ENCODE data around the gene GAS5. TPM values are rescaled to one million over a fixed set of nuclear protein-coding genes. Genes with fewer than 3 reads are reported as not detected.

GAS5 gene
- total and polyA plus RNA-seq, 9 of the 15 experiments (the other 6 are each of a cell fraction or from before 2014, with no cell fraction given), result 565 to 1,860 (median 1,006) TPM

GRCh38 chr1:173867141-173867752 is 542 bp downstream of the GAS5 start (continued):
- no peak for TF ChIP-seq ZNF146 (CRISPR knock-in tag; IDR thresholded peaks at IDR 0.05; ENCODE audit: unreplicated experiment)
- no peak for TF ChIP-seq HNRNPK (IDR thresholded peaks at IDR 0.05; ENCODE audit: low read depth, low read length, poor library complexity, severe bottlenecking)
- TF ChIP-seq BRCA1 (IDR thresholded peaks at IDR 0.05), result no peak
- TF ChIP-seq BRCA1 (CRISPR knock-in tag; IDR thresholded peaks at IDR 0.05), result peak; percentile 83; the same call in 1 of the 2 replicates
- TF ChIP-seq SRSF3 (IDR thresholded peaks at IDR 0.05; ENCODE audit: insufficient read depth, low read length), result 0 out of 2 replicates have a peak, but pooled peaks have one; percentile 48
- no peak; the same call in 1 of the 2 replicates for TF ChIP-seq ZNF12 (CRISPR knock-in tag; IDR thresholded peaks at IDR 0.05)
- TF ChIP-seq SNRNP70 (optimal IDR thresholded peaks at IDR 0.05; ENCODE audit: low read depth, low read length), result peak; percentile 100
- TF ChIP-seq PHF20 (IDR thresholded peaks at IDR 0.05; ENCODE audit: partially characterized antibody), result no peak
- TF ChIP-seq TRIM25 (IDR thresholded peaks at IDR 0.05; ENCODE audit: borderline replicate concordance), result peak; percentile 27; the same call in 1 of the 2 replicates
- no peak for TF ChIP-seq ZNF140 (CRISPR knock-in tag; IDR thresholded peaks at IDR 0.05)
- TF ChIP-seq, protein P1, sequence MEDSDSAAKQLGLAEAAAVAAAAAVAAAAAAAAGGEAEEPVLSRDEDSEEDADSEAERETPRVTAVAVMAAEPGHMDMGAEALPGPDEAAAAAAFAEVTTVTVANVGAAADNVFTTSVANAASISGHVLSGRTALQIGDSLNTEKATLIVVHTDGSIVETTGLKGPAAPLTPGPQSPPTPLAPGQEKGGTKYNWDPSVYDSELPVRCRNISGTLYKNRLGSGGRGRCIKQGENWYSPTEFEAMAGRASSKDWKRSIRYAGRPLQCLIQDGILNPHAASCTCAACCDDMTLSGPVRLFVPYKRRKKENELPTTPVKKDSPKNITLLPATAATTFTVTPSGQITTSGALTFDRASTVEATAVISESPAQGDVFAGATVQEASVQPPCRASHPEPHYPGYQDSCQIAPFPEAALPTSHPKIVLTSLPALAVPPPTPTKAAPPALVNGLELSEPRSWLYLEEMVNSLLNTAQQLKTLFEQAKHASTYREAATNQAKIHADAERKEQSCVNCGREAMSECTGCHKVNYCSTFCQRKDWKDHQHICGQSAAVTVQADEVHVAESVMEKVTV (CRISPR knock-in tag; IDR thresholded peaks at IDR 0.05), result 0 out of 2 replicates have a peak, but pooled peaks have one; percentile 19
- TF ChIP-seq E2F1 (CRISPR knock-in tag; IDR thresholded peaks at IDR 0.05), result peak; percentile 86
- no peak for TF ChIP-seq NRF1 (conservative IDR thresholded peaks at IDR 0.05 in 1 of 2, IDR thresholded peaks at IDR 0.05 in 1 of 2)
- TF ChIP-seq CBFB (CRISPR knock-in tag; IDR thresholded peaks at IDR 0.05), result 0 out of 2 replicates have a peak, but pooled peaks have one; percentile 73
- no peak for TF ChIP-seq STAT6 (CRISPR knock-in tag; IDR thresholded peaks at IDR 0.05)
- TF ChIP-seq HNRNPL (IDR thresholded peaks at IDR 0.05; ENCODE audit: low read depth, low read length), result peak; percentile 94
- TF ChIP-seq SMARCA4 (IDR thresholded peaks at IDR 0.05), result no peak; the same call in none of the 2 replicates
- no peak for TF ChIP-seq TAF7 (tag; IDR thresholded peaks at IDR 0.05)
- 0 out of 2 replicates have a peak, but pooled peaks have one; percentile 20 for TF ChIP-seq SMARCA5 (IDR thresholded peaks at IDR 0.05)
- peak; percentile 78; the same call in 1 of the 2 replicates for TF ChIP-seq NR3C1 (CRISPR knock-in tag; IDR thresholded peaks at IDR 0.05)
- TF ChIP-seq PHB2 (IDR thresholded peaks at IDR 0.05; ENCODE audit: low read depth), result peak; percentile 8; the same call in 1 of the 2 replicates
